K562 (cell line): Measurements from ENCODE around the gene BMP8B. TPM values are rescaled to one million over a fixed set of nuclear protein-coding genes. Genes with fewer than 3 reads are reported as not detected.

ENCODE experiments used
- BRCA1 ChIP-seq, 2 experiments: fragments of 450-650 bp in 1 of 2; sonication (generic) in 1 of 2; formaldehyde crosslinking in 1 of 2; IDR thresholded peaks; 2 replicates each; pipeline versions ENCODE4 v1.5.0 to v1.6.1; 2017 to 2020; ENCODE audit warnings: mild to moderate bottlenecking in 1 of 2, missing genetic modification reagents in 1 of 2
- CBX5 ChIP-seq: IDR thresholded peaks from 2 replicates; pipeline ENCODE4 v1.6.1; 2014; ENCODE audit warnings: low read depth, borderline replicate concordance
- CGGBP1 ChIP-seq: fragments of 250-450 bp; sonication (Bioruptor Pico); IDR thresholded peaks from 2 replicates; pipeline ENCODE4 v1.9.0; 2021; ENCODE audit warnings: mild to moderate bottlenecking
- EP300 ChIP-seq: IDR thresholded peaks from 2 replicates; pipeline ENCODE4 v1.6.1; 2012; ENCODE audit warnings: low read length, improper control_type of control experiment
- FOXJ3 ChIP-seq: sonication (generic); formaldehyde crosslinking; IDR thresholded peaks from 2 replicates; pipeline ENCODE4 v1.4.0; 2020; ENCODE audit warnings: mild to moderate bottlenecking, missing genetic modification reagents
- HDGF ChIP-seq: fragments of 450-650 bp; IDR thresholded peaks from 2 replicates; pipeline ENCODE4 v1.6.1; 2016
- HMBOX1 ChIP-seq: sonication (generic); IDR thresholded peaks from 2 replicates; pipeline ENCODE4 v1.6.1; 2016
- KAT2B ChIP-seq: IDR thresholded peaks from one replicate; pipeline ENCODE4 v1.6.1; 2012; ENCODE audit warnings: low read depth, mild to moderate bottlenecking, control low read depth, inconsistent platforms, low read length, moderate library complexity
- KHSRP ChIP-seq: fragments of 450-650 bp; IDR thresholded peaks from 2 replicates; pipeline ENCODE4 v1.6.1; 2017
- MCM7 ChIP-seq, 2 experiments: fragments of 450-650 bp; IDR thresholded peaks; 2 replicates each; pipeline ENCODE4 v1.6.1; 2016 to 2018
- POLR2AphosphoS5 ChIP-seq: IDR thresholded peaks from 2 replicates; pipeline ENCODE4 v1.6.1; 2011; ENCODE audit warnings: mild to moderate bottlenecking, low read depth, low read length, moderate library complexity; ENCODE audit not compliant: control insufficient read depth, insufficient read depth
- SMAD3 ChIP-seq: fragments of 450-650 bp; formaldehyde crosslinking; conservative IDR thresholded peaks from 2 replicates; pipeline ENCODE4 v1.4.0; 2020; ENCODE audit warnings: mild to moderate bottlenecking
- SMARCA4 ChIP-seq: fragments of 450-650 bp; IDR thresholded peaks from 2 replicates; pipeline ENCODE4 v1.6.1; 2016
- TBL1XR1 ChIP-seq, 2 experiments: IDR thresholded peaks; 2 replicates each; pipeline ENCODE4 v1.6.1; 2012; ENCODE audit warnings: improper control_type of control experiment in 2 of 2, low read length in 2 of 2, mild to moderate bottlenecking in 1 of 2
- THRB ChIP-seq: fragments of 450-650 bp; formaldehyde crosslinking; conservative IDR thresholded peaks from 2 replicates; pipeline ENCODE4 v1.4.0; 2022; ENCODE audit warnings: mild to moderate bottlenecking, missing genetic modification characterization
- ZKSCAN8 ChIP-seq: fragments of 200-800 bp; sonication (Bioruptor generic); IDR thresholded peaks from 2 replicates; pipeline ENCODE4 v1.6.1; 2016; ENCODE audit warnings: missing genetic modification characterization, missing compliant biosample characterization
- ZMIZ1 ChIP-seq, 2 experiments: fragments of 150-350 bp in 1 of 2; IDR thresholded peaks; 2 replicates each; pipeline ENCODE4 v1.6.1; 2012 to 2016; ENCODE audit warnings: low read depth in 2 of 2, low read length in 2 of 2, mild to moderate bottlenecking in 1 of 2, moderate library complexity in 1 of 2
- ZNF41 ChIP-seq: fragments of 250-450 bp; sonication (Bioruptor Pico); conservative IDR thresholded peaks from 2 replicates; pipeline ENCODE4 v1.4.0; 2020; ENCODE audit warnings: mild to moderate bottlenecking
- ZNF512 ChIP-seq: IDR thresholded peaks from 2 replicates; pipeline ENCODE4 v1.6.1; 2016; ENCODE audit warnings: missing genetic modification characterization, missing compliant biosample characterization
- ZZZ3 ChIP-seq: fragments of 450-650 bp; IDR thresholded peaks from 2 replicates; pipeline ENCODE4 v1.6.1; 2016; ENCODE audit warnings: antibody characterized with exemption, mild to moderate bottlenecking, moderate library complexity
- polyA plus RNA-seq, 8 experiments: library from polyadenylated mRNA; depleted of rRNA in 4 of 8; stranded (reverse) in 5 of 8; unstranded in 3 of 8; fragments of >200 nt; fragmentation: Nextera tagmentation in 2 of 8; fragmentation: Illumina TruSeq in 1 of 8; extraction: Ambion mirVana in 2 of 8; extraction: Trizol in 1 of 8; gene quantifications; 2 replicates each; pipeline versions ENCODE4 v1.2.1 to v1.2.3, GENCODE V29; 2011 to 2014; ENCODE audit warnings: inconsistent platforms in 1 of 8, missing spikeins in 1 of 8
- total RNA-seq, 7 experiments: library from RNA; depleted of rRNA in 6 of 7; stranded (reverse); fragments of >200 nt in 6 of 7; fragmentation: Illumina TruSeq in 2 of 7; extraction: Trizol in 2 of 7; gene quantifications; 2 replicates each; pipeline versions ENCODE4 v1.2.1 to v1.2.3, GENCODE V29; 2011 to 2021; ENCODE audit warnings: low replicate concordance in 1 of 7

The BMP8B gene
- total and polyA plus RNA-seq, 9 of the 15 experiments (the other 6 are each of a cell fraction or from before 2014, with no cell fraction given), result 0.03 to 0.33 (median 0.14) TPM

GRCh38 chr1:39788758-39789570 is at the start of gene BMP8B (continued):
- TF ChIP-seq POLR2AphosphoS5, result no peak
- TF ChIP-seq EP300, result no peak
- 0 out of 2 replicates have a peak, but pooled peaks have one; percentile 37 for TF ChIP-seq ZNF41 (CRISPR knock-in tag)
- no peak for TF ChIP-seq THRB (CRISPR knock-in tag)
- TF ChIP-seq CBX5, result no peak
- no peak for TF ChIP-seq KAT2B
- no peak for TF ChIP-seq HDGF
- no peak for TF ChIP-seq ZZZ3
- no peak for TF ChIP-seq HMBOX1
- no peak for TF ChIP-seq BRCA1 (IDR thresholded peaks at IDR 0.05)
- TF ChIP-seq BRCA1 (CRISPR knock-in tag; IDR thresholded peaks at IDR 0.05), result peak; percentile 33; the same call in 1 of the 2 replicates
- no peak for TF ChIP-seq SMARCA4
- no peak for TF ChIP-seq TBL1XR1 (IDR thresholded peaks at IDR 0.05; ENCODE audit: low read length in 2 of 2)
- no peak for TF ChIP-seq MCM7 (IDR thresholded peaks at IDR 0.05)
- TF ChIP-seq ZKSCAN8 (CRISPR knock-in tag), result no peak
- no peak for TF ChIP-seq KHSRP
- TF ChIP-seq ZMIZ1 (IDR thresholded peaks at IDR 0.05; ENCODE audit: low read depth in 2 of 2, low read length in 2 of 2), result no peak; a peak in 1 of 4 replicates
- no peak for TF ChIP-seq SMAD3 (CRISPR knock-in tag)
- no peak for TF ChIP-seq CGGBP1
- TF ChIP-seq ZNF512, result no peak
- no peak for TF ChIP-seq FOXJ3 (CRISPR knock-in tag)
